Gastrocnemius medialis (tissue), 4 donors: ENCODE measurements around the gene BCORL1.

Experiments used
- CTCF ChIP-seq, 5 experiments: fragments of 450-650 bp in 3 of 5; fragments of 200-600 bp in 2 of 5; sonication (generic) in 2 of 5; IDR thresholded peaks in 4 of 5; conservative IDR thresholded peaks in 1 of 5; 1 replicate in 4 of 5; 2 replicates in 1 of 5; pipeline ENCODE4 v1.5.1; 2016 to 2019; ENCODE audit warnings: antibody characterized with exemption in 5 of 5, mild to moderate bottlenecking in 3 of 5, moderate library complexity in 3 of 5
- POLR2A ChIP-seq, 2 donors: fragments of 450-650 bp; IDR thresholded peaks; one replicate each; pipeline ENCODE4 v1.6.1; 2017; ENCODE audit warnings: antibody characterized with exemption in 2 of 2, mild to moderate bottlenecking in 2 of 2, moderate library complexity in 2 of 2

GRCh38 chrX:129981752-129982299 is 609 bp upstream of the BCORL1 start:
- TF ChIP-seq CTCF (IDR thresholded peaks at IDR 0.05 in 4 of 5, conservative IDR thresholded peaks at IDR 0.05 in 1 of 5) (no peak), POLR2A (IDR thresholded peaks at IDR 0.05) (no peak)
